ENCODE measurements around the gene TRAPPC6A. TPM values are rescaled to one million over a fixed set of nuclear protein-coding genes. Genes with fewer than 3 reads are reported as not detected.

TRAPPC6A gene
- total and polyA plus RNA-seq, 9 of the 15 experiments (the other 6 are each of a cell fraction or from before 2014, with no cell fraction given): 0.82 to 23.6 (median 11.6) TPM

GRCh38 chr19:45178262-45179071, 430 bp upstream of the TRAPPC6A start, which contains the start of gene BLOC1S3 (continued):
- TF ChIP-seq, protein P1, sequence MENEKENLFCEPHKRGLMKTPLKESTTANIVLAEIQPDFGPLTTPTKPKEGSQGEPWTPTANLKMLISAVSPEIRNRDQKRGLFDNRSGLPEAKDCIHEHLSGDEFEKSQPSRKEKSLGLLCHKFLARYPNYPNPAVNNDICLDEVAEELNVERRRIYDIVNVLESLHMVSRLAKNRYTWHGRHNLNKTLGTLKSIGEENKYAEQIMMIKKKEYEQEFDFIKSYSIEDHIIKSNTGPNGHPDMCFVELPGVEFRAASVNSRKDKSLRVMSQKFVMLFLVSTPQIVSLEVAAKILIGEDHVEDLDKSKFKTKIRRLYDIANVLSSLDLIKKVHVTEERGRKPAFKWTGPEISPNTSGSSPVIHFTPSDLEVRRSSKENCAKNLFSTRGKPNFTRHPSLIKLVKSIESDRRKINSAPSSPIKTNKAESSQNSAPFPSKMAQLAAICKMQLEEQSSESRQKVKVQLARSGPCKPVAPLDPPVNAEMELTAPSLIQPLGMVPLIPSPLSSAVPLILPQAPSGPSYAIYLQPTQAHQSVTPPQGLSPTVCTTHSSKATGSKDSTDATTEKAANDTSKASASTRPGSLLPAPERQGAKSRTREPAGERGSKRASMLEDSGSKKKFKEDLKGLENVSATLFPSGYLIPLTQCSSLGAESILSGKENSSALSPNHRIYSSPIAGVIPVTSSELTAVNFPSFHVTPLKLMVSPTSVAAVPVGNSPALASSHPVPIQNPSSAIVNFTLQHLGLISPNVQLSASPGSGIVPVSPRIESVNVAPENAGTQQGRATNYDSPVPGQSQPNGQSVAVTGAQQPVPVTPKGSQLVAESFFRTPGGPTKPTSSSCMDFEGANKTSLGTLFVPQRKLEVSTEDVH (IDR thresholded peaks at IDR 0.05; ENCODE audit: low read depth, partially characterized antibody): peak; percentile 97
- no peak for TF ChIP-seq SMARCC2 (IDR thresholded peaks at IDR 0.05; ENCODE audit: low read depth)
- TF ChIP-seq HDAC1 (IDR thresholded peaks at IDR 0.05): peak; percentile 30 to 98; a peak in 2 of 4 replicates
- no peak for TF ChIP-seq SRSF9 (IDR thresholded peaks at IDR 0.05; ENCODE audit: borderline replicate concordance, low read depth, low read length)
- peak; percentile 61; the same call in 1 of the 2 replicates for TF ChIP-seq OTX1 (CRISPR knock-in tag; IDR thresholded peaks at IDR 0.05)
- no peak for TF ChIP-seq NFE2L1 (tag; IDR thresholded peaks at IDR 0.05; ENCODE audit: borderline replicate concordance, low read depth)
- TF ChIP-seq, protein P2, sequence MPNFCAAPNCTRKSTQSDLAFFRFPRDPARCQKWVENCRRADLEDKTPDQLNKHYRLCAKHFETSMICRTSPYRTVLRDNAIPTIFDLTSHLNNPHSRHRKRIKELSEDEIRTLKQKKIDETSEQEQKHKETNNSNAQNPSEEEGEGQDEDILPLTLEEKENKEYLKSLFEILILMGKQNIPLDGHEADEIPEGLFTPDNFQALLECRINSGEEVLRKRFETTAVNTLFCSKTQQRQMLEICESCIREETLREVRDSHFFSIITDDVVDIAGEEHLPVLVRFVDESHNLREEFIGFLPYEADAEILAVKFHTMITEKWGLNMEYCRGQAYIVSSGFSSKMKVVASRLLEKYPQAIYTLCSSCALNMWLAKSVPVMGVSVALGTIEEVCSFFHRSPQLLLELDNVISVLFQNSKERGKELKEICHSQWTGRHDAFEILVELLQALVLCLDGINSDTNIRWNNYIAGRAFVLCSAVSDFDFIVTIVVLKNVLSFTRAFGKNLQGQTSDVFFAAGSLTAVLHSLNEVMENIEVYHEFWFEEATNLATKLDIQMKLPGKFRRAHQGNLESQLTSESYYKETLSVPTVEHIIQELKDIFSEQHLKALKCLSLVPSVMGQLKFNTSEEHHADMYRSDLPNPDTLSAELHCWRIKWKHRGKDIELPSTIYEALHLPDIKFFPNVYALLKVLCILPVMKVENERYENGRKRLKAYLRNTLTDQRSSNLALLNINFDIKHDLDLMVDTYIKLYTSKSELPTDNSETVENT (CRISPR knock-in tag; IDR thresholded peaks at IDR 0.05): no peak
- no peak for TF ChIP-seq HDAC8 (tag; IDR thresholded peaks at IDR 0.05)
- peak; percentile 68; the same call in 1 of the 2 replicates for TF ChIP-seq ETS1 (conservative IDR thresholded peaks at IDR 0.05; ENCODE audit: control insufficient read depth, low read depth, low read length)
- TF ChIP-seq, protein P3, sequence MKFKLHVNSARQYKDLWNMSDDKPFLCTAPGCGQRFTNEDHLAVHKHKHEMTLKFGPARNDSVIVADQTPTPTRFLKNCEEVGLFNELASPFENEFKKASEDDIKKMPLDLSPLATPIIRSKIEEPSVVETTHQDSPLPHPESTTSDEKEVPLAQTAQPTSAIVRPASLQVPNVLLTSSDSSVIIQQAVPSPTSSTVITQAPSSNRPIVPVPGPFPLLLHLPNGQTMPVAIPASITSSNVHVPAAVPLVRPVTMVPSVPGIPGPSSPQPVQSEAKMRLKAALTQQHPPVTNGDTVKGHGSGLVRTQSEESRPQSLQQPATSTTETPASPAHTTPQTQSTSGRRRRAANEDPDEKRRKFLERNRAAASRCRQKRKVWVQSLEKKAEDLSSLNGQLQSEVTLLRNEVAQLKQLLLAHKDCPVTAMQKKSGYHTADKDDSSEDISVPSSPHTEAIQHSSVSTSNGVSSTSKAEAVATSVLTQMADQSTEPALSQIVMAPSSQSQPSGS (CRISPR knock-in tag; IDR thresholded peaks at IDR 0.05): no peak
- TF ChIP-seq FOXA3 (CRISPR knock-in tag; conservative IDR thresholded peaks at IDR 0.05 in 1 of 2, IDR thresholded peaks at IDR 0.05 in 1 of 2): no peak; a peak in 1 of 4 replicates
- 0 out of 2 replicates have a peak, but pooled peaks have one; percentile 54 for TF ChIP-seq ZNF830 (CRISPR knock-in tag; IDR thresholded peaks at IDR 0.05)
- TF ChIP-seq IRF2 (CRISPR knock-in tag; IDR thresholded peaks at IDR 0.05): no peak
- no peak for TF ChIP-seq XRCC5 (IDR thresholded peaks at IDR 0.05; ENCODE audit: low read depth, low read length)
- peak; percentile 99 for TF ChIP-seq MYC (IDR thresholded peaks at IDR 0.05; ENCODE audit: low read depth, low read length)
- no peak for TF ChIP-seq MYC (CRISPR knock-in tag; IDR thresholded peaks at IDR 0.05; ENCODE audit: borderline replicate concordance, low read depth)
- TF ChIP-seq ZZZ3 (IDR thresholded peaks at IDR 0.05): no peak
- TF ChIP-seq RB1 (IDR thresholded peaks at IDR 0.05; ENCODE audit: low read depth): no peak
- TF ChIP-seq HMG20B (CRISPR knock-in tag; IDR thresholded peaks at IDR 0.05): no peak
- no peak for TF ChIP-seq ZNF77 (CRISPR knock-in tag; IDR thresholded peaks at IDR 0.05)

Measured in K562 (cell line).